PC-9 (cell line): ENCODE data around the gene PHLDA1. TPM values are rescaled to one million over a fixed set of nuclear protein-coding genes. Genes with fewer than 3 reads are reported as not detected.

Experiments
- BruUV-seq: library from RNA; stranded (reverse); fragments of 400-500 nt; replicated peaks from 2 replicates; lab custom pipeline; 2021; lab: Mats Ljungman, UMichigan
- CTCF ChIA-PET: fragments of 300-600 bp; sonication (Branson Sonifier 250); formaldehyde crosslinking; loops from one replicate; lab custom pipeline; 2022; ENCODE audit warnings: antibody characterized with exemption; lab: Charles Lee
- POLR2A ChIA-PET: fragments of 300-600 bp; sonication (Branson Sonifier 250); formaldehyde crosslinking; loops from one replicate; lab custom pipeline; 2022; ENCODE audit warnings: antibody characterized with exemption; ENCODE audit not compliant: unreplicated experiment; lab: Charles Lee
- DNase-seq, 2 experiments: peaks; one replicate each; pipeline versions ENCODE4 v3.0.0 to v3.0.0-alpha.2; 2015 to 2022; ENCODE audit warnings: mixed read lengths in 1 of 2
- H2AFZ ChIP-seq: fragments of 200-600 bp; sonication (generic); 2 replicates; pipeline ENCODE4 v1.8.1; 2017; ENCODE audit warnings: antibody characterized with exemption
- H3F3A ChIP-seq: fragments of 200-600 bp; sonication (generic); 2 replicates; pipeline ENCODE4 v1.8.1; 2017; ENCODE audit warnings: antibody characterized with exemption, mild to moderate bottlenecking, low read depth; ENCODE audit not compliant: insufficient read depth
- H3K27ac ChIP-seq: fragments of 200-600 bp; sonication (generic); 2 replicates; pipeline ENCODE4 v1.6.1; 2016; ENCODE audit warnings: mixed run types
- H3K27me3 ChIP-seq: fragments of 200-600 bp; sonication (generic); 2 replicates; pipeline ENCODE4 v1.6.1; 2016; ENCODE audit warnings: low read depth, mixed run types; ENCODE audit not compliant: insufficient read depth
- H3K36me3 ChIP-seq: fragments of 200-600 bp; sonication (generic); 2 replicates; pipeline ENCODE4 v1.6.1; 2016; ENCODE audit warnings: low read depth, mixed run types
- H3K4me1 ChIP-seq: fragments of 200-600 bp; sonication (generic); replicated peaks from 2 replicates; pipeline ENCODE4 v1.6.1; 2016; ENCODE audit warnings: mixed run types; ENCODE audit not compliant: insufficient read depth
- H3K4me2 ChIP-seq: fragments of 200-600 bp; sonication (generic); 2 replicates; pipeline ENCODE4 v1.6.1; 2017; ENCODE audit warnings: mixed run types
- H3K4me3 ChIP-seq: fragments of 200-600 bp; sonication (generic); 2 replicates; pipeline ENCODE4 v1.6.1; 2016; ENCODE audit warnings: mixed run types
- H3K79me2 ChIP-seq: fragments of 200-600 bp; sonication (generic); 2 replicates; pipeline ENCODE4 v1.6.1; 2017; ENCODE audit warnings: low read depth, mixed run types
- H3K9me2 ChIP-seq: fragments of 200-600 bp; sonication (generic); 2 replicates; pipeline ENCODE4 v1.8.1; 2017; ENCODE audit warnings: mild to moderate bottlenecking; ENCODE audit not compliant: insufficient read depth
- H3K9me3 ChIP-seq: fragments of 200-600 bp; sonication (generic); 2 replicates; pipeline ENCODE4 v1.8.1; 2016; ENCODE audit warnings: low read depth; ENCODE audit not compliant: insufficient read depth
- H4K20me1 ChIP-seq: fragments of 200-600 bp; sonication (generic); 2 replicates; pipeline ENCODE4 v1.8.1; 2017; ENCODE audit not compliant: insufficient read depth
- EZH2 ChIP-seq: fragments of 200-600 bp; sonication (generic); IDR thresholded peaks from 2 replicates; pipeline ENCODE4 v1.8.0; 2017; ENCODE audit warnings: antibody characterized with exemption, low read depth
- intact Hi-C: fragments of 100-400 bp; cut with micrococcal nuclease; formaldehyde crosslinking; loops from one replicate; pipeline ENCODE4 v1.10.0; 2022; ENCODE audit not compliant: unreplicated experiment
- total RNA-seq: library from RNA; stranded (reverse); gene quantifications from 2 replicates; pipeline ENCODE4 v1.2.3, GENCODE V29; 2021
- TF ChIP-seq, protein P1 (sequence below): fragments of 200-600 bp; sonication (generic); conservative IDR thresholded peaks from 2 replicates; pipeline ENCODE4 v1.6.1; 2017; ENCODE audit warnings: mixed run types, antibody characterized with exemption, mild to moderate bottlenecking, moderate library complexity

The PHLDA1 gene
- total RNA-seq, 1 experiment from 2014 or later: 38.3 TPM

DNA sequence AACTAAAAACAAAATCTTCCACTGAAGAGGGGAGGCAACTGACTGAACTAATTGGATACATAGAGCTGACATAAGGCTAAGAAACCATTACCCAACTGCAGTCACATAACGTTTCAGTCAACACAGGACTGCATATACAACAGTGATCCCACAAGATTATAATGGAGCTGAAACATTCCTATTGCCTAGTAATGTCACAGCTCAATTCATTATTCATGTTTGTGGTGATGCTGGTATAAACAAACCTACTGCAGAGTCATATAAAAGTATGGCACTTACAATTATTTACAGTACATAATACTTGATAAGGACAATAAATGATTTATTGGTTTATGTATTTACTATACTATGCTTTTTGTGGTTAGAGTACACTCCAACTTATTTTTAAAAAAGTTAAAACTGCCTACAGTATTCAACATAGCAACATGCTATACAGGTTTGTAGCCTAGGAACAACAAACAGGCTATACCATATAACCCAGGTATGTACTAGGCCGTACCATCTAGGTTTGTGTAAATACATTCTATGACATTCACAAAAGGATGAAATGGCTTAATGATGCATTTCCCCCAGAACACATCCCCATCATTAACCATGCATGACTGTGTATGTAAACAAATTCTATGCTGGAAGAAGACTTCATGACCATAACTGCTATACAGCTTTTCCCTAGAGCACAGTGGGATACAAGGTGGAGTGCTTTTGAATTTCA lies 48.6 kb upstream of the PHLDA1 start:
- Histone ChIP-seq H3K9me3 (peaks cover 7% of the 10 kb centered on the region; the same call in 1 of the 2 replicates), H3K9me2 (no peaks in the 10 kb centered on the region), H3K27ac (no peak overlapping the region), H3K27me3 (no peaks in the 10 kb centered on the region), H3K79me2 (peaks cover 92% of the 10 kb centered on the region), H2AFZ (no peak overlapping the region), H4K20me1 (peaks cover 27% of the 10 kb centered on the region; the same call in 1 of the 2 replicates), H3K36me3 (peaks cover 54% of the 10 kb centered on the region), H3K4me2 (peak overlapping the region; percentile 2; the same call in 1 of the 2 replicates), H3K4me1 (peaks cover 27% of the 10 kb centered on the region), H3F3A (peaks cover 14% of the 10 kb centered on the region; the same call in 1 of the 2 replicates), H3K4me3 (no peak overlapping the region)
- CTCF ChIA-PET: interaction anchor here (0.6 kb wide), 1 partner anchor 209 kb away, joined by 3 read pairs; no protein-coding TSS in a partner anchor
- POLR2A ChIA-PET: interaction anchor here (0.6 kb wide), 1 partner anchor 10 kb away, joined by 3 read pairs; no protein-coding TSS in a partner anchor
- intact Hi-C loops: loop anchor here (5.0 to 10.0 kb wide), 2 partner anchors 77 to 375 kb away; no protein-coding TSS in a partner anchor
- DNase-seq: no peak
- TF ChIP-seq EZH2: no peak
- TF ChIP-seq, protein P1, sequence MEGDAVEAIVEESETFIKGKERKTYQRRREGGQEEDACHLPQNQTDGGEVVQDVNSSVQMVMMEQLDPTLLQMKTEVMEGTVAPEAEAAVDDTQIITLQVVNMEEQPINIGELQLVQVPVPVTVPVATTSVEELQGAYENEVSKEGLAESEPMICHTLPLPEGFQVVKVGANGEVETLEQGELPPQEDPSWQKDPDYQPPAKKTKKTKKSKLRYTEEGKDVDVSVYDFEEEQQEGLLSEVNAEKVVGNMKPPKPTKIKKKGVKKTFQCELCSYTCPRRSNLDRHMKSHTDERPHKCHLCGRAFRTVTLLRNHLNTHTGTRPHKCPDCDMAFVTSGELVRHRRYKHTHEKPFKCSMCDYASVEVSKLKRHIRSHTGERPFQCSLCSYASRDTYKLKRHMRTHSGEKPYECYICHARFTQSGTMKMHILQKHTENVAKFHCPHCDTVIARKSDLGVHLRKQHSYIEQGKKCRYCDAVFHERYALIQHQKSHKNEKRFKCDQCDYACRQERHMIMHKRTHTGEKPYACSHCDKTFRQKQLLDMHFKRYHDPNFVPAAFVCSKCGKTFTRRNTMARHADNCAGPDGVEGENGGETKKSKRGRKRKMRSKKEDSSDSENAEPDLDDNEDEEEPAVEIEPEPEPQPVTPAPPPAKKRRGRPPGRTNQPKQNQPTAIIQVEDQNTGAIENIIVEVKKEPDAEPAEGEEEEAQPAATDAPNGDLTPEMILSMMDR: no peak
- BruUV-seq: no TSS peak

DNA sequence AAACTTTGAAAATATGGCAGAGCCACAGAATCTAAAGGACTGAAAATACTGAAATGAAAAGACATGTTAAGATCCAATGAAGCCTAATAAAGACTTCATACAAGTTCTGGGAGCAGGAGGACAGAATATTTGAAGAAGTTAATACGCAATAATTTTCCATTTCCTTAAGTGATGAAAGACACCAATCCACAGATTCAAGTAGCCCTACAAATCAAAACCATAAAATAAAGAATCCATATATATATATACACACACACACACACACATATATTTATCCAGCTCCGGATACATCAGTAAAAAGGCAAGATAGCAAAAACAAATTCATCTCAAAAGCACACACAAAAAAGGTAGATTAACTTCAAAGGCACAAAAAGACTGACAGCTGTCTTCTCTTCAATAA lies 47.2 kb upstream of the PHLDA1 start:
- BruUV-seq: no TSS peak
- H3K27ac ChIP-seq: no peak overlapping the region

DNA sequence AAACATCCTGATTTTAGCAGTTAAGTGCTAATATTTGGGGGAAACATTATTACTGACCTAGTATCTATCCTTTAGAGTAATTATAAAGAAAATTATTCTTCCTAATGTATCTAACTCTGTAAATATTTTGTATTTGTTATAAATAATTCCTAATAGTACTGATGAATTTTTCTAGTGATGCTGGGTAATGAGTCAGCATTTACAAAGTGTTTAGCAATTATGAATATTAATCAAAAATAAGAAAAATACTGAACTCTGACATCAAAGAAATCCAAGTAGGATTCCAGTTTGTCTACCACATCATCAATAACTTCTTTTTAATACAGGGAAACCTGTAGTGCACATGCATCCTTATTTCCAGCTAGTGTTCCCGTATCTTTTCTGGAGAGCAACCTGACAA lies 43.9 kb upstream of the PHLDA1 start:
- Histone ChIP-seq H2AFZ (no peak overlapping the region), H3K4me2 (no peak overlapping the region), H3K4me3 (no peak overlapping the region), H3F3A (peaks cover 21% of the 10 kb centered on the region), H3K9me3 (peaks cover 7% of the 10 kb centered on the region; the same call in 1 of the 2 replicates), H3K27ac (no peak overlapping the region), H3K79me2 (peaks cover 100% of the 10 kb centered on the region), H3K36me3 (peaks cover 68% of the 10 kb centered on the region), H3K27me3 (no peaks in the 10 kb centered on the region), H4K20me1 (peaks cover 25% of the 10 kb centered on the region; the same call in 1 of the 2 replicates), H3K9me2 (no peaks in the 10 kb centered on the region), H3K4me1 (0 out of 2 replicates have a peak, but pooled peaks cover 6% of the 10 kb centered on the region)
- no peak for TF ChIP-seq EZH2
- TF ChIP-seq, protein P1: no peak
- ChIA-PET CTCF (no interaction called here), POLR2A (no interaction called here)
- intact Hi-C loops: no loop called here
- no peak for DNase-seq
- no TSS peak for BruUV-seq

More for the DNA sequence above, 47.2 kb upstream of the PHLDA1 start:
- Histone ChIP-seq H3K4me2 (no peak overlapping the region), H3K4me1 (peaks cover 25% of the 10 kb centered on the region), H3K9me3 (peaks cover 7% of the 10 kb centered on the region; the same call in 1 of the 2 replicates), H3K79me2 (peaks cover 100% of the 10 kb centered on the region), H4K20me1 (peaks cover 27% of the 10 kb centered on the region; the same call in 1 of the 2 replicates), H3K4me3 (no peak overlapping the region), H3K36me3 (peaks cover 63% of the 10 kb centered on the region), H2AFZ (no peak overlapping the region), H3K9me2 (no peaks in the 10 kb centered on the region), H3F3A (peaks cover 10% of the 10 kb centered on the region; the same call in 1 of the 2 replicates), H3K27me3 (no peaks in the 10 kb centered on the region)
- ChIA-PET CTCF (interaction anchor here (0.7 kb wide), 1 partner anchor 112 kb away, joined by 9 read pairs; no protein-coding TSS in a partner anchor), POLR2A (no interaction called here)
- intact Hi-C loops: no loop called here
- TF ChIP-seq, protein P1: no peak
- TF ChIP-seq EZH2: no peak
- no peak for DNase-seq
